ENCODE measurements around the gene HS1BP3. TPM values are rescaled to one million over a fixed set of nuclear protein-coding genes. Genes with fewer than 3 reads are reported as not detected.

HS1BP3 gene
- total RNA-seq, 1 experiment from 2014 or later: 26.4 TPM

- BruUV-seq (replicated peaks): no TSS peak
- peaks cover 13% of the 10 kb centered on the region for H3K36me3 Mint-ChIP-seq (ENCODE audit: insufficient read depth, unreplicated experiment)
- H3K4me1 Mint-ChIP-seq (ENCODE audit: low read depth, unreplicated experiment): peaks cover 20% of the 10 kb centered on the region
- TF ChIP-seq CTCF (IDR thresholded peaks at IDR 0.05; ENCODE audit: unreplicated experiment): no peak
- intact Hi-C loops (cut with micrococcal nuclease; ENCODE audit: unreplicated experiment): no loop called here
- DNase-seq: no peak
- H3K27me3 Mint-ChIP-seq (ENCODE audit: unreplicated experiment): no peaks in the 10 kb centered on the region
- H3K27ac Mint-ChIP-seq (ENCODE audit: unreplicated experiment): no peak overlapping the region
- H3K4me3 Mint-ChIP-seq (ENCODE audit: low read depth, unreplicated experiment): no peak overlapping the region
- no peaks in the 10 kb centered on the region for H3K9me3 Mint-ChIP-seq (ENCODE audit: low read depth, unreplicated experiment)
- CTCF ChIA-PET: no interaction called here
These were observed 31.3 kb downstream of the HS1BP3 start for GRCh38 chr2:20619624-20620024.

DNA sequence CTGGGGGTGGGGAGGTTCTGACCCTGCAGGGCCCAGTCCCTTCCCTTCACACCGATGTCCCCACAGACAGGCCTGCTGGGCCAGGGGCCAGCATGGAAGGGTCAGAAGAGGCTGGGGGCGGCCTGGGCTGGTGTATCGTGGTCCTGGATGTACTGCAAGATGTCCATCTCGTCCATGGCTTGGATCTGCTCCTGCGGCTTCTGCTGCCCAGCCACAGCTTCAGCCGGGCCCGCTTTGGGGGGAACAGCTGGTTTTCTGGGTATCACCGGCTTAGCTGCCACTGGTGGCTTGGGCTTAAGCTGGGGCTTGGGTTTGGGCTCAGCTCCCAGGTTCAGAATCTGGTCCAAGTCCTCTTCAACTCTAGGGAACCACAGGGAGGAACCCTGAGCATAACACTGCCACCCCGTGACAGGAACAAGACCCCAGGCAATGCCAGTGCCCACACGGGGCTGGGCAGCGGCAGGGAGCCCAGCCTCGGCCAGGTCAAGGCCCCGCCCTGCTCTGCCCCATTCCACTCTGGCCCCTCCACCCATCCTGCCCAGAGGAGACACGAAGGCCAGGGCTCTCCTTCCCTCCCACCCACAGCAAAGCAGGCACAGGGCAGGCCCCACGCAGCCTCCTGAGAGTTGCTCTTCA, 31.9 kb downstream of the HS1BP3 start:
- no peak for DNase-seq
- Mint-ChIP-seq H3K27me3 (ENCODE audit: unreplicated experiment) (no peaks in the 10 kb centered on the region), H3K36me3 (ENCODE audit: insufficient read depth, unreplicated experiment) (peaks cover 13% of the 10 kb centered on the region), H3K27ac (ENCODE audit: unreplicated experiment) (no peak overlapping the region), H3K4me1 (ENCODE audit: low read depth, unreplicated experiment) (peaks cover 26% of the 10 kb centered on the region), H3K4me3 (ENCODE audit: low read depth, unreplicated experiment) (no peak overlapping the region), H3K9me3 (ENCODE audit: low read depth, unreplicated experiment) (no peaks in the 10 kb centered on the region)
- no TSS peak for BruUV-seq (replicated peaks)
- no peak for TF ChIP-seq CTCF (IDR thresholded peaks at IDR 0.05; ENCODE audit: unreplicated experiment)
- CTCF ChIA-PET: interaction anchor here (0.7 to 1.6 kb wide), 4 partner anchors 10 to 240 kb away, joined by 3 to 6 read pairs (median 3); no protein-coding TSS in a partner anchor
- intact Hi-C loops (cut with micrococcal nuclease; ENCODE audit: unreplicated experiment): no loop called here

- CTCF ChIA-PET: interaction anchor here (0.7 to 2.1 kb wide), 10 partner anchors 8 to 240 kb away, joined by 3 to 18 read pairs (median 4); partner anchors contain the start of gene RHOB
- DNase-seq: no peak
- TF ChIP-seq CTCF (IDR thresholded peaks at IDR 0.05; ENCODE audit: unreplicated experiment): no peak
- peaks cover 18% of the 10 kb centered on the region for H3K36me3 Mint-ChIP-seq (ENCODE audit: insufficient read depth, unreplicated experiment)
- H3K27me3 Mint-ChIP-seq (ENCODE audit: unreplicated experiment): no peaks in the 10 kb centered on the region
- H3K9me3 Mint-ChIP-seq (ENCODE audit: low read depth, unreplicated experiment): no peaks in the 10 kb centered on the region
- no peak overlapping the region for H3K4me3 Mint-ChIP-seq (ENCODE audit: low read depth, unreplicated experiment)
- intact Hi-C loops (cut with micrococcal nuclease; ENCODE audit: unreplicated experiment): no loop called here
- no TSS peak for BruUV-seq (replicated peaks)
- peaks cover 31% of the 10 kb centered on the region for H3K4me1 Mint-ChIP-seq (ENCODE audit: low read depth, unreplicated experiment)
- H3K27ac Mint-ChIP-seq (ENCODE audit: unreplicated experiment): peak overlapping the region; percentile 87
These were observed 32.4 kb downstream of the HS1BP3 start for GRCh38 chr2:20618468-20618885.

DNA sequence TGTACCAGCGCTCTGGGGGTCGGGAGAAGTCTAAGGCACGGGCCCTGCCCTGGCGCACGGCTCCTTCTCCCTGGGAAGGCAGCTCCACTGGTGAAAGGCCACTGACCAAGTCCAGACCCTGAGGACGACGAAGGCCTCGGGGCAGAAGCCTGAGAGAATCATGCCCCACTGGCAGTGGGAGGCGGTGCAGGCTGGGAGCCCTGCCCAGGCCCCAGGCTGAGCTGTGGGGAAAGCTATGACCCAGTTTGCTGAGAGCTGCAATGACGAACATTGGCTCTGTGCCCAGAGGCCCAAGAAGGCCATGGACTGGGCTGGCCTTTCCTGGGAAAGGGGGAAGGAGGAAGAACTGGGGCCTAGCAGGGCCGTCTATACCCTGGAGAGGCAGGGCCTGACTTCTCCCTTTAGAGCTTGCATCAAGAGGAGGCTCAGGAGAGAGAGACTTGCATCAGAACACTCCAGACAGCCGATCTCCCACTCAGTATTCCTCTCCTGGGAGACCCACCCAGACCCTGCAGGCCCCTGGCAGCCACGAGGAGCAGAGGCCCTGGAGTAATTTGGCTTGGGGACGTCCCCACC, 32.9 kb downstream of the HS1BP3 start:
- peak; percentile 93 for DNase-seq
- H3K4me1 Mint-ChIP-seq (ENCODE audit: low read depth, unreplicated experiment): peaks cover 36% of the 10 kb centered on the region
- BruUV-seq (replicated peaks): no TSS peak
- CTCF ChIA-PET: interaction anchor here (0.7 to 2.1 kb wide), 10 partner anchors 9 to 239 kb away, joined by 3 to 18 read pairs (median 4); partner anchors contain the start of gene RHOB
- H3K27me3 Mint-ChIP-seq (ENCODE audit: unreplicated experiment): no peaks in the 10 kb centered on the region
- no peaks in the 10 kb centered on the region for H3K9me3 Mint-ChIP-seq (ENCODE audit: low read depth, unreplicated experiment)
- peak; percentile 51 for TF ChIP-seq CTCF (IDR thresholded peaks at IDR 0.05; ENCODE audit: unreplicated experiment)
- intact Hi-C loops (cut with micrococcal nuclease; ENCODE audit: unreplicated experiment): no loop called here
- H3K36me3 Mint-ChIP-seq (ENCODE audit: insufficient read depth, unreplicated experiment): peaks cover 18% of the 10 kb centered on the region
- peak overlapping the region; percentile 87 for H3K27ac Mint-ChIP-seq (ENCODE audit: unreplicated experiment)
- H3K4me3 Mint-ChIP-seq (ENCODE audit: low read depth, unreplicated experiment): no peak overlapping the region
